ENCODE results near the gene SYT1.

The SYT1 gene

GRCh38 chr12:79441534-79441933 lies 577.0 kb downstream of the SYT1 start:
- no peak for DNase-seq (ENCODE audit: low read depth)

GRCh38 chr12:79442396-79442795 lies 577.8 kb downstream of the SYT1 start:
- DNase-seq (ENCODE audit: low read depth) = no peak

GRCh38 chr12:79444089-79444488 lies 579.5 kb downstream of the SYT1 start:
- DNase-seq (ENCODE audit: low read depth) = no peak

- no peak for DNase-seq (ENCODE audit: low read depth)
Observed at GRCh38 chr12:79448816-79449215, 584.2 kb downstream of the SYT1 start.

- no peak for DNase-seq (ENCODE audit: low read depth)
Observed at GRCh38 chr12:79451365-79451764, 586.8 kb downstream of the SYT1 start.

- DNase-seq (ENCODE audit: low read depth) = no peak
Observed at GRCh38 chr12:79451978-79452377, 587.4 kb downstream of the SYT1 start.

- DNase-seq (ENCODE audit: low read depth) = no peak
Observed at GRCh38 chr12:79452906-79453305, 588.3 kb downstream of the SYT1 start.

- no peak for DNase-seq (ENCODE audit: low read depth)
Observed at GRCh38 chr12:79453820-79454219, 589.2 kb downstream of the SYT1 start.

- no peak for DNase-seq (ENCODE audit: low read depth)
Observed at GRCh38 chr12:79454338-79454843, 589.8 kb downstream of the SYT1 start.

- no peak for DNase-seq (ENCODE audit: low read depth)
Observed at GRCh38 chr12:79455286-79455685, 590.7 kb downstream of the SYT1 start.

- DNase-seq (ENCODE audit: low read depth) = no peak
Observed at GRCh38 chr12:79482323-79482722, 617.7 kb downstream of the SYT1 start.

- no peak for DNase-seq (ENCODE audit: low read depth)
Observed at GRCh38 chr12:79482921-79483320, 618.3 kb downstream of the SYT1 start.

GRCh38 chr12:79486154-79486553 lies 621.6 kb downstream of the SYT1 start:
- DNase-seq (ENCODE audit: low read depth) = no peak

- no peak for DNase-seq (ENCODE audit: low read depth)
Observed at GRCh38 chr12:79487386-79488110, 623.0 kb downstream of the SYT1 start.

Measured in activated T-cell treated with anti-CD3 and anti-CD28 coated beads for 1 hour (primary cell).